Choroid plexus epithelial cell (primary cell): Measurements from ENCODE around the gene CSHL1.
"Not testable (repeated sequence)": the region's sequence is repeated elsewhere in the genome, so short reads cannot be mapped to it uniquely, and the experiment has no call there.

Source experiments
- DNase-seq: peaks from one replicate; pipeline ENCODE4 v3.0.0-alpha.2; 2010; ENCODE audit warnings: low read depth
- H3K4me3 ChIP-seq: 2 replicates; pipeline ENCODE4 v1.5.1; 2011; ENCODE audit warnings: low read depth, mild to moderate bottlenecking, control low read depth, low read length, moderate library complexity
- TF ChIP-seq, protein P1 (sequence below): conservative IDR thresholded peaks from 2 replicates; pipeline ENCODE4 v1.5.1; 2011; ENCODE audit warnings: low read depth, mild to moderate bottlenecking, control low read depth, inconsistent platforms, low read length, moderate library complexity

CSHL1 gene

DNA sequence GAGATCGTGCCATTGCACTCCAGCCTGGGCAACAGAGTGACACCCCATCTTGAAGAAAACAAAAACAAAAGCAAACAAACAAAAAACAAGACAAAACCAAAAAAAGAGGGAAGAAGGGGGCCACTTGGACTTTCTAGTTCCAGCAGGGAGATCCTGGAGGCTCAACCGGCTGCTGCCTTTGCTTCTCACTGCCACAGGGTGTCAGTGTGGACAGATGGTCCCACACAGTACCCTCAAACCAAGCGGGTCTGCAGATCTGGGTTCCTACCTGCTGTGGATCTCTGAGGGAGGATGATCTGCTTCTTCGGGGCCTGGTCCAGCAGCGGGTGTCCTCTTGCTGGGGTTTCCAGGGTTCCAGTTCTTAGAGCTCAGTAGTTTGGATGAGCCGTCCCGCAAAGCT is 44.4 kb downstream of the CSHL1 start:
- TF ChIP-seq, protein P1, sequence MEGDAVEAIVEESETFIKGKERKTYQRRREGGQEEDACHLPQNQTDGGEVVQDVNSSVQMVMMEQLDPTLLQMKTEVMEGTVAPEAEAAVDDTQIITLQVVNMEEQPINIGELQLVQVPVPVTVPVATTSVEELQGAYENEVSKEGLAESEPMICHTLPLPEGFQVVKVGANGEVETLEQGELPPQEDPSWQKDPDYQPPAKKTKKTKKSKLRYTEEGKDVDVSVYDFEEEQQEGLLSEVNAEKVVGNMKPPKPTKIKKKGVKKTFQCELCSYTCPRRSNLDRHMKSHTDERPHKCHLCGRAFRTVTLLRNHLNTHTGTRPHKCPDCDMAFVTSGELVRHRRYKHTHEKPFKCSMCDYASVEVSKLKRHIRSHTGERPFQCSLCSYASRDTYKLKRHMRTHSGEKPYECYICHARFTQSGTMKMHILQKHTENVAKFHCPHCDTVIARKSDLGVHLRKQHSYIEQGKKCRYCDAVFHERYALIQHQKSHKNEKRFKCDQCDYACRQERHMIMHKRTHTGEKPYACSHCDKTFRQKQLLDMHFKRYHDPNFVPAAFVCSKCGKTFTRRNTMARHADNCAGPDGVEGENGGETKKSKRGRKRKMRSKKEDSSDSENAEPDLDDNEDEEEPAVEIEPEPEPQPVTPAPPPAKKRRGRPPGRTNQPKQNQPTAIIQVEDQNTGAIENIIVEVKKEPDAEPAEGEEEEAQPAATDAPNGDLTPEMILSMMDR = peak; percentile 43
- DNase-seq = peak; percentile 20
- H3K4me3 ChIP-seq = not testable (repeated sequence)
